GM12865 (cell line): ENCODE results near the gene FSTL4.

ENCODE experiments used
- DNase-seq: peaks from one replicate; pipeline ENCODE4 v3.0.0; 2010; ENCODE audit warnings: low read depth
- H3K4me3 ChIP-seq: 2 replicates; pipeline ENCODE4 v1.5.1; 2011; ENCODE audit warnings: mild to moderate bottlenecking, low read depth, low read length, control low read depth
- CTCF ChIP-seq: IDR thresholded peaks from 2 replicates; pipeline ENCODE4 v1.5.1; 2011; ENCODE audit warnings: low read length, control low read depth, low read depth, inconsistent platforms; ENCODE audit not compliant: insufficient read depth; ENCODE audit errors: missing control alignments

The FSTL4 gene

DNA sequence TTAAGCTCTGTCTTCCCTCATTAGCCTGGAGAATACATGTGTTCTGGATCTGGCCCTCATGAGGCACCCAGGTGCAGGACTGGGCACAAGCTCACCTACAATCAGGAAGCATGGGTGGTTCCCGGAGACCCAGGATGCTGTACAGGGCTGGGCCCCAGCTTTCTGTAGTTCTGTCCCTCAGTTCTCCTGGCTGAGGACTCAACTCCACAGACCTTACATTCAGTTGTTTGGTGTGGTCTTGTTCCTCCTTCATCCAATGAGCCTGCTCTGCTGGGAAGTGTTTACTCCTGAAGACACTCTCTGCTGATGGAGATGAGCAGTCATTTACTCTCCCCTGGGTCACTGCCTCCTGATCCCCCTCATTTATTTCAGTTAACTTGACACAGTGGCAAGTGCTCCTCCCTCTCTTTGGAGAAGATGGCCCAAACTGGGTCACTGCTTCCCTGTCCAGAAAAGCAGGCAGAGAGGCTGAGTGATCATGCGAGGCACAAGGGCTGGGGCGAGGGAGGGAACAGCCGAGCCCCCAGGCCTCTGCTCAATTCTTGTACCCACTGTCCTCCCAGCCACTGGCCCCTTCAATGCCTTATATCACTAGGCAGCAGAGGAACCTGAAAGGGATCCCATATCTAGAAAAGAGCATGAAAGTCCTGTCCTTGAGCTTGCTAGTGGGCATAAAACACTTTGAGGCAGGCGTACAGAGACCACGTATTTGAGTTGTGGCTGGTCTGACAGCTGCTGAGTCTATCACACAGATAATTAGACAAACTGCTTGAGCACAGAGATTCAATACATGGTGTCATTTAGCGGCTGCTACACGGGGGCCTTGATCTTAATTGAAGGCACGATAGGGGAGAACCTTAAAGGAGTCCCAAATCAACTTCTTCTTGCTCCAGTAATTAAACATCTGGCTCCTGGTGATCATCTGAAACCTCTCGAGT, 221.7 kb downstream of the FSTL4 start:
- no peak for DNase-seq
- H3K4me3 ChIP-seq = no peak overlapping the region
- TF ChIP-seq CTCF = no peak

GRCh38 chr5:133389066-133389590, 223.2 kb downstream of the FSTL4 start:
- H3K4me3 ChIP-seq = no peak overlapping the region
- no peak for DNase-seq
- no peak for TF ChIP-seq CTCF

DNA sequence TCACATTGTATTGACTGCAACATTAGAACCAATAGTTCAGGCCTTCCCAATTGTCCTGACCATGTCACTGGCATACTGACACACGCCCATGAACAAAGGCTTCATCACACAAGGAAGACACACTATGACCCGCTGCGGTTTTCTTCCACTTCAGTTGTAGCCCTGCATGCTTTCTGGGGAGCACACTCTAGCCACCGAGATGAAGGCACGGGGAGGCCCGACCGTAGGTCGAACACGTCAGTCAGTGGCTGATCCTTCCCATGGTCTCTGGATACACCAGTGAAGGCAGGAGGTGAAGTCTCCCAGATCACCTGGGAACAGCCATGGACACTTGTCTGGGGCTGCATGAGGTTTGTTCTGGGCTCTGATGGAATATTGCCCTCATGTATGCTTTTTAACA, 224.7 kb downstream of the FSTL4 start:
- TF ChIP-seq CTCF = no peak
- no peak overlapping the region for H3K4me3 ChIP-seq
- DNase-seq = no peak

- no peak overlapping the region for H3K4me3 ChIP-seq
- no peak for TF ChIP-seq CTCF
- DNase-seq = no peak
These were observed 225.2 kb downstream of the FSTL4 start for GRCh38 chr5:133387091-133387490.

DNA sequence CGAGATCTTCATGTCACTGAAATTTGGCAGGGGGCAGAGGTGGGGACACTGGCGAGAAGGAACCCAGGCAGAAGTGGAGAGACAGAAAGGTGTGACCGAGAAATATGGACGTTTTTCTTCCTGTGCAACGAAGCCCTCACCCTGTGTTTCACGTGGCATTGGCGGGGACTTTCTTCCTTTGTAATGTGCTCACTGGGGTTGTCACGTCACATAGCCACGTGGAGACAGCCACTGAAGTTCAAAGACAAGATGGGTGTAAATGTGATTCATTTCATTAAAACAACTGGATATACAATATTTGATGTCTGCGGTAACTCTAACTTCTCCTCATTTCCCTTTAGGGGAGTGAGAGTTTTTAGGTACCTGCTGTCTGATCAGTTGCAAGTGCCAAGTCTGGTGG, 225.7 kb downstream of the FSTL4 start:
- no peak for DNase-seq
- no peak overlapping the region for H3K4me3 ChIP-seq
- no peak for TF ChIP-seq CTCF

GRCh38 chr5:133385346-133385745, 227.0 kb downstream of the FSTL4 start:
- no peak overlapping the region for H3K4me3 ChIP-seq
- TF ChIP-seq CTCF = no peak
- no peak for DNase-seq
